K562 (cell line): Measurements from ENCODE around the gene EFEMP2. TPM values are rescaled to one million over a fixed set of nuclear protein-coding genes. Genes with fewer than 3 reads are reported as not detected.

Experiments used
- BCOR ChIP-seq: fragments of 450-650 bp; IDR thresholded peaks from 2 replicates; pipeline ENCODE4 v1.6.1; 2016
- COPS2 ChIP-seq: fragments of 450-650 bp; conservative IDR thresholded peaks from 2 replicates; pipeline ENCODE4 v1.6.1; 2016; ENCODE audit warnings: mild to moderate bottlenecking, moderate library complexity
- CSDE1 ChIP-seq, 2 experiments: fragments of 450-650 bp; IDR thresholded peaks; 2 replicates each; pipeline ENCODE4 v1.6.1; 2016; ENCODE audit warnings: mild to moderate bottlenecking in 1 of 2
- HES1 ChIP-seq: fragments of 450-650 bp; IDR thresholded peaks from 2 replicates; pipeline ENCODE4 v1.6.1; 2016; ENCODE audit warnings: low read depth, mild to moderate bottlenecking, moderate library complexity
- KDM4B ChIP-seq, 2 experiments: fragments of 450-650 bp in 1 of 2; sonication (generic) in 1 of 2; IDR thresholded peaks; 2 replicates each; pipeline ENCODE4 v1.6.1; 2016 to 2017; ENCODE audit warnings: borderline replicate concordance in 2 of 2, antibody characterized with exemption in 1 of 2, low read depth in 1 of 2, mild to moderate bottlenecking in 1 of 2
- KHSRP ChIP-seq: fragments of 450-650 bp; IDR thresholded peaks from 2 replicates; pipeline ENCODE4 v1.6.1; 2017
- MAFK ChIP-seq: IDR thresholded peaks from 2 replicates; pipeline ENCODE4 v1.6.1; 2011; ENCODE audit warnings: low read length, improper control_type of control experiment
- MXD1 ChIP-seq: fragments of 250-450 bp; sonication (Bioruptor Pico); IDR thresholded peaks from 2 replicates; pipeline ENCODE4 v1.8.0; 2021; ENCODE audit warnings: borderline replicate concordance, mild to moderate bottlenecking, moderate library complexity; ENCODE audit not compliant: poor library complexity, severe bottlenecking
- NBN ChIP-seq: fragments of 450-650 bp; IDR thresholded peaks from 2 replicates; pipeline ENCODE4 v1.6.1; 2016; ENCODE audit warnings: low read depth, mild to moderate bottlenecking
- NFE2L1 ChIP-seq: fragments of 450-650 bp; IDR thresholded peaks from 2 replicates; pipeline ENCODE4 v1.6.1; 2016; ENCODE audit warnings: missing genetic modification characterization, low read depth, mild to moderate bottlenecking, missing compliant biosample characterization, moderate library complexity, borderline replicate concordance
- NR3C1 ChIP-seq: sonication (generic); formaldehyde crosslinking; IDR thresholded peaks from 2 replicates; pipeline ENCODE4 v1.8.1; 2022; ENCODE audit warnings: missing genetic modification reagents
- POLR2A ChIP-seq: fragments of 450-650 bp; conservative IDR thresholded peaks from 2 replicates; pipeline ENCODE4 v1.6.1; 2016
- RBM25 ChIP-seq: fragments of 200-400 bp; formaldehyde crosslinking; IDR thresholded peaks from 2 replicates; pipeline ENCODE4 v1.6.1; 2018; ENCODE audit warnings: low read length, low read depth, moderate library complexity; ENCODE audit not compliant: severe bottlenecking
- SP1 ChIP-seq: sonication (generic); formaldehyde crosslinking; IDR thresholded peaks from 2 replicates; pipeline ENCODE4 v1.8.1; 2022; ENCODE audit warnings: mild to moderate bottlenecking, missing genetic modification reagents
- SUPT5H ChIP-seq: fragments of 450-650 bp; IDR thresholded peaks from 2 replicates; pipeline ENCODE4 v1.6.1; 2016
- THAP12 ChIP-seq: fragments of 250-450 bp; sonication (Bioruptor Pico); IDR thresholded peaks from 2 replicates; pipeline ENCODE4 v1.9.0; 2021; ENCODE audit warnings: mild to moderate bottlenecking, inconsistent platforms
- ZBTB17 ChIP-seq: fragments of 450-650 bp; formaldehyde crosslinking; IDR thresholded peaks from 2 replicates; pipeline ENCODE4 v1.4.0; 2020; ENCODE audit warnings: mild to moderate bottlenecking
- ZBTB49 ChIP-seq: sonication (generic); formaldehyde crosslinking; IDR thresholded peaks from 2 replicates; pipeline ENCODE4 v1.8.0; 2022; ENCODE audit warnings: missing genetic modification reagents, mild to moderate bottlenecking, borderline replicate concordance
- ZC3H4 ChIP-seq: sonication (generic); formaldehyde crosslinking; IDR thresholded peaks from 2 replicates; pipeline ENCODE4 v1.9.0; 2021; ENCODE audit warnings: missing genetic modification reagents, borderline replicate concordance
- ZNF121 ChIP-seq: sonication (generic); formaldehyde crosslinking; conservative IDR thresholded peaks from 2 replicates; pipeline ENCODE4 v1.8.0; 2022; ENCODE audit warnings: missing genetic modification reagents
- ZNF280A ChIP-seq: fragments of 450-650 bp; IDR thresholded peaks from 2 replicates; pipeline ENCODE4 v1.6.1; 2018; ENCODE audit warnings: mild to moderate bottlenecking, low read depth; ENCODE audit not compliant: partially characterized antibody
- ZSCAN32 ChIP-seq: fragments of 450-650 bp; formaldehyde crosslinking; IDR thresholded peaks from 2 replicates; pipeline ENCODE4 v1.4.0; 2020; ENCODE audit warnings: mild to moderate bottlenecking, moderate library complexity
- polyA plus RNA-seq, 8 experiments: library from polyadenylated mRNA; depleted of rRNA in 4 of 8; stranded (reverse) in 5 of 8; unstranded in 3 of 8; fragments of >200 nt; fragmentation: Nextera tagmentation in 2 of 8; fragmentation: Illumina TruSeq in 1 of 8; extraction: Ambion mirVana in 2 of 8; extraction: Trizol in 1 of 8; gene quantifications; 2 replicates each; pipeline versions ENCODE4 v1.2.1 to v1.2.3, GENCODE V29; 2011 to 2014; ENCODE audit warnings: inconsistent platforms in 1 of 8, missing spikeins in 1 of 8
- total RNA-seq, 7 experiments: library from RNA; depleted of rRNA in 6 of 7; stranded (reverse); fragments of >200 nt in 6 of 7; fragmentation: Illumina TruSeq in 2 of 7; extraction: Trizol in 2 of 7; gene quantifications; 2 replicates each; pipeline versions ENCODE4 v1.2.1 to v1.2.3, GENCODE V29; 2011 to 2021; ENCODE audit warnings: low replicate concordance in 1 of 7

EFEMP2 gene
- total and polyA plus RNA-seq, 9 of the 15 experiments (the other 6 are each of a cell fraction or from before 2014, with no cell fraction given): 0.07 to 2.9 (median 0.69) TPM; not detected in 1

GRCh38 chr11:65897020-65897471 is 24.4 kb upstream of the EFEMP2 start (continued):
- TF ChIP-seq HES1: no peak
- TF ChIP-seq THAP12 (CRISPR knock-in tag): no peak
- peak; percentile 52 for TF ChIP-seq POLR2A
- no peak for TF ChIP-seq ZBTB17
- TF ChIP-seq SP1 (CRISPR knock-in tag): no peak
- no peak for TF ChIP-seq CSDE1 (IDR thresholded peaks at IDR 0.05)
- no peak for TF ChIP-seq ZBTB49 (CRISPR knock-in tag)
- TF ChIP-seq KHSRP: no peak
- TF ChIP-seq BCOR: peak; percentile 55; the same call in 1 of the 2 replicates
- peak; percentile 88; the same call in 1 of the 2 replicates for TF ChIP-seq ZNF121 (CRISPR knock-in tag)
- TF ChIP-seq SUPT5H: peak; percentile 47; the same call in 1 of the 2 replicates
- TF ChIP-seq ZSCAN32 (CRISPR knock-in tag): no peak
- no peak for TF ChIP-seq MAFK
- no peak for TF ChIP-seq NR3C1 (CRISPR knock-in tag)
- no peak for TF ChIP-seq KDM4B (IDR thresholded peaks at IDR 0.05; ENCODE audit: borderline replicate concordance in 2 of 2, low read depth in 1 of 2)
- TF ChIP-seq ZNF280A: no peak
- no peak for TF ChIP-seq ZC3H4 (CRISPR knock-in tag)
- TF ChIP-seq NBN: no peak
- TF ChIP-seq NFE2L1 (tag): no peak
- TF ChIP-seq RBM25: peak; percentile 63
- TF ChIP-seq COPS2: no peak
- TF ChIP-seq MXD1 (CRISPR knock-in tag): no peak
